Smooth muscle cell of the umbilical artery (primary cell): ENCODE results near the gene PARP9. TPM values are rescaled to one million over a fixed set of nuclear protein-coding genes. Genes with fewer than 3 reads are reported as not detected.

ENCODE experiments used
- total RNA-seq: library from RNA; depleted of rRNA; stranded (reverse); fragments of >200 nt; gene quantifications from 2 replicates; pipeline ENCODE4 v1.2.3, GENCODE V29; 2014

PARP9 gene
- 10.1 and 11.5 TPM in 2 replicates for total RNA-seq

DNA sequence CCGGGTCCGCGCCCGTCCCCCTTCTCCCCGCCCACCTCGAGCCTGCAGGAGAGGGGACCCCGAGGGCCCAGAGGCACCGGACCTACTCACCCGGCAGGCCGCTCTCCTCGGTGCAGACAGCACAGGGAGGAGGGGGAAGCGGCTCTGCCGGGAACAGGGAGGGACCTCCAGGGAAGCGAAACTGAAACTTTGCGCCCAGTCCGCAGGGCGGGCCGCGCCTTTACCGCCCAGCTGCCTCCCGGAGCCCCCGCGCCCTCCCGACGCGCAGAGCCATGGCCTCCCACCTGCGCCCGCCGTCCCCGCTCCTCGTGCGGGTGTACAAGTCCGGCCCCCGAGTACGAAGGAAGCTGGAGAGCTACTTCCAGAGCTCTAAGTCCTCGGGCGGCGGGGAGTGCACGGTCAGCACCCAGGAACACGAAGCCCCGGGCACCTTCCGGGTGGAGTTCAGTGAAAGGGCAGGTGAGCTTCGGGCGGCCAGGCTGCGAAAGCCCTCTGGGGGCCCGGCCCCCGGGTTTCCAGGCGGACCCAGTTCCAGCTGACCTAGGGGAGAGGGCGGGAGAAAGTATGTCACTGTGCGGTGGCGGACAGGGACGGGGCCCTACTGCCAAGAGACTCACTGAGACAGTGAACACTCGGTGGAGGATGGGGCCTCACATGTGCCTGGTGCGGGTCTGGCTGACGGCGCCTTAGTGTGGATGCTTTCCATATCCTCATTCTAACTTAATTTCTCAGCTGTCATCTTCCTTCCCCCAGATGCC, at the start of gene PARP9, which contains the start of gene DTX3L:
PARP9 (minus strand) TSS at position 146 of the 758 bp plus-strand sequence. CDS start 4,680 bp downstream, outside the sequence.
DTX3L (plus strand) TSS at position 184 of the 758 bp plus-strand sequence; CDS start at position 273, 89 bp downstream.

DNA sequence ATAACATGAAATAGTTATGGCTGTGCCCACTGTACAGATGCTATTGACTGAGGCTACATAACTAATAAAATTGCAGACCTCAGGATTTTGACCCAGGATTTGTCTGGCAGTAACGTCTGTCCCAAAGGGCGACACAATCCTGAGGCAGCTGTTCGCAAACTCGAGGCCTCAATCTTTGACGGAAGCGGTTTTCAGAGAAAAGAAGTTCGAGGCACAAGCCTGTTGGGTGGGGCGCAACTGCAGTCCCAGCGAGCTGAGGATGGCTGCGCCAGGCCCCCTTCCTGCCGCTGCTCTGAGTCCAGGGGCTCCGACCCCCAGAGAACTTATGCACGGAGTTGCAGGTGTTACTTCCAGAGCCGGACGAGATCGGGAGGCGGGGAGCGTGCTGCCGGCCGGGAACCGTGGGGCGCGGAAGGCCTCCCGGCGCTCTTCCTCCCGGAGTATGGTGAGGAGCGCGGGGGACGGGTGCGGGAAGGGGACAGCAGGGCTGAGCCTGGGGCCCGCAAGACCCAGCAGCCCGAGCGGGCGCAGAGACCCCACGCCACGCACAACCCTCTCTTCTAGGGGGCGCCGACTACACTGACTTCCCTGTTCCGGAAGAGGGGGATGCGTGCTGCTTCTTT, 13.4 kb upstream of the PARP9 start, which contains the start of gene PARP15:
PARP15 (plus strand) TSS at position 242 of the 623 bp plus-strand sequence; CDS start at position 260, 18 bp downstream.

DNA sequence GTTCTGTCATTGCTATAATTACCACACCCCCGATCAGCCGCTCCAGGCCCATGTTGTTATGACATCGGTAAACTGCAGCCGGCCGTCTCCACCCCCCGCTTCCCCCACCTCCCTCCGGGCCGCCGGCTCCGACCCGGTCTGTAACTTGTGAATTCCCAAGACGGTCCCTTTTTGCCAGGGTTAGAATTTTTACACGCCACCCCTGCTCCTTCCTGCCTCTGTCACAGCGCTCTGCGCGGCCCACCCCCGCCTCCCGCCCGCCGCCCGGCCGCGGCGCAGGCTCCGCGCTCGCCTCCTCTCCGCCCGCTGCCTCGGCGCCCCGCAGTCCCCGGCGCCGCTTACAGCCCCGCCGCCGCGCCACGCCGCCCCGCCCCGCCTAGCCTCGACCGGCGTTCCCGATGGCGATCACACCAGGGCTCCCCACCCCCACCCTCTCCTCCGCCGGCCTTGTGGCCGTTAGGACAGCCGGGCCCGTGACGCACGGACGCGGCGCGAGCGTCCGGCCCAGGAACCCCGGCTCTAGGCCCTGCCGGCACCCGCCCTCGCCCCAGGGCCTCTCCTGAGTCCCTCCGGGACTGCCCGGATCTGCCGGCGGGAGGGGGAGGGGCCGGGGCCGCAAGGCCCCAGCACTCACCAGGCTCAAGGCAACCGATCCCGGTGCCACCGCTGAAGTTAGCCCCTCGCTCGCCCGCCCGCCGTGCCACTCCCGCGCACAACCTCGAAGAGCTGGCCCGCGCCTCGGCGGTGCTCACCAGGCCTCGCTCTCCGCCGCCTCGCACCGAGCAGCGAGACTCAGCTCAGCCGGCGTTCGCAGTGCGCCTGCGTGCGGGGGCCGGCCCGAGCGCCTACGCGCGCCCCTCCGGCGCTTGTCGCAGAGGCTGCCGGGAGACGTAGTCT, 49.7 kb downstream of the PARP9 start, which contains the start of gene KPNA1:
KPNA1 (minus strand) TSS at position 817 of the 897 bp plus-strand sequence. CDS start 18,374 bp downstream, outside the sequence.

Other genes starting within 250 kb of the PARP9 start
- gene CSTA, start 239.1 kb downstream of the PARP9 start, total RNA-seq: 0.59 TPM in 1 of 2 replicates, not detected in the other
- 26.1 and 26.5 TPM in 2 replicates for gene MIX23, start 181.1 kb downstream of the PARP9 start, total RNA-seq
- gene FAM162A, start 180.1 kb downstream of the PARP9 start, total RNA-seq: 31.6 and 34.7 TPM in 2 replicates
- 5.9 and 6.5 TPM in 2 replicates for gene WDR5B, start 148.2 kb downstream of the PARP9 start, total RNA-seq
- gene KPNA1, start 49.4 kb downstream of the PARP9 start, total RNA-seq: 40.1 and 64.9 TPM in 2 replicates
- gene DTX3L, start within 50 bp of the PARP9 start, total RNA-seq: 8.6 and 17.3 TPM in 2 replicates
- gene PARP15, start 13.3 kb upstream of the PARP9 start, total RNA-seq: under 0.01 and 0.18 TPM in 2 replicates
- gene PARP14, start 116.5 kb upstream of the PARP9 start, total RNA-seq: 47.2 and 54.5 TPM in 2 replicates
- gene HSPBAP1, start 229.5 kb upstream of the PARP9 start, total RNA-seq: 6.3 and 8.0 TPM in 2 replicates
- 15.0 and 22.6 TPM in 2 replicates for gene SLC49A4, start 230.8 kb upstream of the PARP9 start, total RNA-seq